ENCODE data around the gene TFF2.
A peak's percentile ranks its signal among the peaks of the same experiment; 100 is the strongest.

The TFF2 gene

DNA sequence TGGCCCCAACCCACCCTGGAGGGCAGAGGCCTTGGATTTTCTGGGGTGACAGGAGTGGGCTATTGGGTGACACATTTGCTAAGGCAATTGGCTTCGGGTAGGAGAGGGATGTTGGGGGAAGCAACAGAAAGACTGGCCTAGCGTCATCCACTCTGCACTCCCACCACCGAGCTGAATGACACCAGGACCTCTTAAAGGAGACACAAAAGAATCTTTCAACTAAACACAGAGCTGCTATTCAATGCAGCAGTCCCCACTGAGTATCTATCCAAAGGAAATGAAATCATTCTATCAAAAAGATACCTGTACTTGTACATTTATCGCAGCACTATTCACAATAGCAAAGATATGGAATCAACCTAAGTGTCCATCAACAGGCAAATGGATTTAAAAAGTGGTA is 6.2 kb downstream of the TFF2 start:
- DNase-seq, result no peak

DNA sequence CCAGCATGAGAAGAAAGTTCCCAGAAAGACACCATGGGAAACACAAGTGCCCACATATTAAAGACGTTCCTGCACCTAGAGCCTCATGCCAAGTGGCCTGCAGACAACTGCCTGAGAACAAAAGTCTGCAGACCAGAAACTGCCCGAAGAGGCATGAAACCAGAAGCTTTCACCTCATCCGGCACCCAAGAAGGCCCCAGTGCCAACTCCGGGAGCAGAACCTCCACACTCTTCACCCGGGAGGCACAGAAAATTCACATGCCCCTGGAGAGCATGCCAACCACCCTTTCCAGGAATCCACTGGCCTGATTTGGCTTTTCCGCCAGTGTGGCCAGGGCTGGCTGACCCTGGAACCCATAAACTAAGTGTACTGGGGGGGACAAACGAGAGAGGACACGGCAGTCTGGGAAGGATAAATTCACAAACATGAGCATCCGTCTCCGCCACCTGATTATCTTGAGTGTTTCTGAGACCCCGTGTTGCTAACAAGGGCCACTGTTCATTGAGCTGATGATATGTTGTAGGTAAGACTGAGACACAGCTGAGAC is 6.8 kb downstream of the TFF2 start:
- no peak for DNase-seq

GRCh38 chr21:42343556-42343955 is 7.2 kb downstream of the TFF2 start:
- no peak for DNase-seq

DNA sequence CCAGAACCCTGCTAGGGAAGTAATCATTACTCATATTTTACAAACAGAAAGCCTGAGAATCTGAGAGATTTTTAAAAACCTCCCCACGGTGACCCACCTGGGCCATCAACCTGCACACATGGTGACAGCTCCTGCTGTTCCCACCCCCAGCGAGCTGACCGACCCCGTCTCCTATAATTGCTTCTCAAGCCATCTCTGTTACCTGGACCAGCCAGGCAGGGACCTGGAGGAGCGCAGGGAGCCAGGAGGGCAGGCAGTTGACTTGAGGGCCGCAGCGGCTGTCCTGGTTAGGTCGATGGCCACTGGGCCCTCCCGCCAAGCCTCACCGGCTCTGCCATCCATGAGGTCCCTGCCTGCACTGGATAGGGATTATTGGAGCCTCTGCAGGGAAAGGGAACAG is 7.7 kb downstream of the TFF2 start:
- no peak for DNase-seq

DNA sequence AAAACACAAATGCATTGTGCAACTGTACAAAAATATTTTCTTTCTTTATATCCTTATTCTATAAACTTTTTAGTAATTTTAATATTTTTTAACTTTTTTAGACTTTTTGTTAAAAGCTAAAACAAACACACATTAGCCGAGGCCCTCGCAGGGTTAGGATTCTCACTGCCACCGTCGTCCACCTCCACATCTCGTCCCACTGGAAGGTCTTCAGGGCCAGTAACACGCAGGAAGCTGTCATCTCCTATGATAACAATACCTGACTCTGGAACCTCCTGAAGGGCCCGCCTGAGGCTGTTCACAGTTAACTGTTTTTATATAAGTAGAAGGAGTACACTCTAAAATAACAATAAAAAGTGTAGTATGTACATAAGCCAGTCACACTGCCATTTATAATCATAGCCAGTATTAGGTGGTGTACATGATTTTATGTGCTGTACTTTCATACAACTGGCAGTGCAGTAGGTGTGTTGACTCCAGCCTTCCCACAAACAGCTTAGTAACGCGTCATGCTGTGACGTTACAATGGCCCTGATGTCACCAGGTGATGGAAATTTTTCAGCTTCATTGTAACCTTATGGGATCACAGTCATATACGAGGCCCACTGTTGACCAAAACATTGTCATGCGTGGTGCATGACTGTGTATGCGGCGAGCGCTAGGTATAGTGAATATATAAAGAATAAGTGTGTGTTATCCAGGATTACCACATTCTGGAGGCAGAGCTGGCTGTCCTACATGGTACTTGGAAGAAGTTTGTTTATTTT is 8.8 kb downstream of the TFF2 start:
- no peak for DNase-seq

DNA sequence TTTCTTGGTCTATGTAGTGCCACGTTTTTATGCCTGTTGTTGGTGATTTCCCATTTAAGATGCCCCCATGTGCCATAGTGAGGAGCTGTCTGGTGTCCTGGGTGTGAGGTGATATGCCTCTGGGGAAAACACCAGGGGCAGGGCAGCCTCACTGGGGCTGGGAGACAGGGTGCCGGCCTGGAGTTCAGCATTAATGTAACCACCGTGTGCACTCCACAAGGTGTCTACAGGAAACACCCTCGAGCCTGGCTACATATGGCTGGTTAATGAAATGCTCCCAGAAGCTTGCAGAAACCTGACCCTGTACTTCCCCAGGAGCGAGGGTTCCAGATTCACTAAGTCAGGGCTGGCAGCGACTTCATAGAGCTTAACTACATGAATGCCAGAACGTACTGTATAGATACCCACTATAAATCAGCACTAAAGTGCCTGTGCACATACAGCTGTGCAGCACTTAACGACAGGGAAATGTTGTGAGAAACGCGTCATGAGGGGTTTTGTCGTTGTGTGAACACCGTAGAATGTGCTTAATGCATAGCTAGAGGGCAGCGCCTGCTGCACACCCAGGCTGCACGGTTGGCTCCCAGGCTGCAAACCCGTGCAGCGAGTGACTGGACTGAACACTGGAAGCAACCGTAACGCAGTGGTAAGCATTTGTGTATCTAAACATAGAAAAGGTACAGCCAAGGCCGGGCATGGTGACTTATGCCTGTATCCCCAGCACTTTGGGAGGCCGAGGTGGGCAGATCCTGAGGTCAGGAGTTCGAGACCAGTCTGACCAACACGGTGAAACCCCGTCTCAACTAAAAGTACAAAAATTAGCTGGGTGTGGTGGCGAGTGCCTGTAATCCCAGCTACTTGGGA is 10.4 kb downstream of the TFF2 start:
- DNase-seq, result no peak

- DNase-seq, result no peak
These were observed 11.8 kb downstream of the TFF2 start for GRCh38 chr21:42338729-42339715.

DNA sequence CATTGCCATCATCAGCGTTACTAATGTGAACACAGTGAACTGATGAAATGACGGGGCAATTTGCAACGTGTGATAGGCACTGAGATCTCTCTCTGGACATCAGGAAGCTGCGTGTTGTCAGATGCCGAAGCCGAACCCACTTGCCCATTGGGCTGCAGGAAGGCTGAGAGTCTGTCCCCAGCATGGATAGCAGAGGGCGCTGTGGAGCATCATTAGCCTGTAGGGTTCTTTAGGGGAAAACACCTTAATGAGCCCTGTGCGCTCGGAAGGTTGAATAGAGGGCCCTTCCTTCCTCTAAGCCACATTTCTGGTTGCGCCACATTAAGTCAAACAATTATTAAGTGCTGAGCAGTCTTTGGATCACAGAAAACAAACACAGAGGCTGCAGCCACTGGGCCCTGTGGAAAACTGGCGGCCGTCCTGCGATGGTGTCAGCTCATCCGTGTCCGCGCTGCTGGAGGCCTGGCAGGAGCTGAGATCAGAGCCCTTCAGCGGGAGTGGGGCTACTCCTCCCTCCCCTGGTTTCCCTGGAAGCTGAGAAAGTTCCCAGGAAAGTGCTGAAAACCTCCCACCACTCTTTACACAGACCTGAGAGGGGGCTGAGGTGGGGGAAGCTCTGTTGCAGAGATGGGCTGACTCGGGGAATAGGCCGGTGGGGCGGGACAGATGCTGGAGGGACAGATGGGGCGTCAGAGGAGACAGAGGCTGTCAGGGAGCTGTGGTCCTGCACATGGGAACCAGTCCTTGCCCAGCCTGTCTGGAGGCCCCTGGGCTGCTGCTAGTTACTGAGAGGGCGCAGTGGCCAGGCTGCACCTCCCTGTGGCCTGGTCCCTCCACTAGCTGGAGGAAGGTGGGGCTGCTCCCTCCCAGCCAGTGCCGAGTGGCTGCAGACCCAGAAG is 12.7 kb downstream of the TFF2 start:
- DNase-seq, result peak; percentile 70 to 83 (median 78)

DNA sequence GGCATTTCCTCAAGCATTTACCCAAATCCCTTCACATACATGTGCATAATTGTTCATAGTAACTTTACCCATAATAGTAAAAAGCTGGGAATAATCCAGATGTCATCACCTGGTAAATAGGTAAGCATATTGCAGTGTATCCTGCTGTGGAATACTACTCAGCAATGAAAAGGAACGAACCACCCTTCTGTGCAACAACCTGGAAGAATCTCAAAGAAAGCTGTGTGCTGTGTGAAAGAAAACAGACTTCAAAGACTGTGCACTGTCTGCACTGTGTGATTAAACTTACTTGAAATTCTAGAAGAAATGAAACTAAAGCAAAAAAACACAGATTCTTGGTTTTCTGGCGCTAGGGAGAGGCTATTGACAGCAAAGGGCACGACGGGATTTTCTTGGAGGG is 13.5 kb downstream of the TFF2 start:
- no peak for DNase-seq

GRCh38 chr21:42336054-42336453 is 14.7 kb downstream of the TFF2 start:
- DNase-seq, result no peak

- no peak for DNase-seq
These were observed 18.1 kb downstream of the TFF2 start for GRCh38 chr21:42332557-42333317.

- DNase-seq, result no peak
These were observed 19.1 kb downstream of the TFF2 start for GRCh38 chr21:42331660-42332059.

DNA sequence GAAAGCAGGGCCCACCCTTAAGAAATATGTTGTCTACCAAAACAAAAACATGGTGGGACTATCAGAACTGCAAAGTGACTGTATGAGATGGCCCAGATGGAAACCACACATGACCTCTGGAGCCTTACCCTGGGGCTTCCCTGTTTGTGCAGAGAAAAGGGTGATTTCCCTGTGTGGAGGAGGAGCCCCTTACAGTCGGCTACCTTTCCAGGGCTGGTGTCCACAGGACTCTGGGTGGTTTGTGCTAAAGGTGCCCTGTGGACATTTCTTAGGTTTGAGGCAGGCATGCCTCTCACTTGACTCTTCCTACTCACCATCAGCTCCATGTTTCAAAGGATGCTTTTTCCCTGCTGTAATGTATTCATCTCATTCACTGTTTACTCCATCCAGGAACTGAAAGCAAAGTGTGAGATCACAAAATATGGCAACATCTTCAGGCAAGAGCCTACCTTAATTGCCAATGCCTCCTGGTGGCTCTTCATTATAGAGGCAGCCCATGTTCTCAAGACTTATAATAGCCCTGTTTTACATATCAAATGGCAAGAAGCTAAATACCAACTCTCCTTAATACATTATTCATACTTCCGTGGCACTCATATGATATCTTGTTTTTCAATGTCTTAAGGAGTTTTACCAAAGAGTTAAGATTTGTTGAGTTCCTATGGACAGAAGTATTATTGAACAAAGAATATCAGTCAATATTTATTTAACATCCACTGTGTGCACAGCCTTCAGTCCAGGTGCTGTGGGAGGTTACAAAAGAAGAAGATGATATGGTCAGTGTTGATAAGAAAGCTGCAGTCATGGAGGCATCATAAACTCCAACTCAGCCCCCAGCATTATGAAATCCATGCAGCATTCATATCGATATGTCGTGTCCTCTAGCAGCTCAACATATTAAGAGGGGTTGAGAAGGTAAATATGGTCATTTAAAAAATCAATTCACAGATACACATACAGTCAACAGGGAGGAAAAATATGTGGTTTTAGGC is 20.1 kb downstream of the TFF2 start:
- no peak for DNase-seq

DNA sequence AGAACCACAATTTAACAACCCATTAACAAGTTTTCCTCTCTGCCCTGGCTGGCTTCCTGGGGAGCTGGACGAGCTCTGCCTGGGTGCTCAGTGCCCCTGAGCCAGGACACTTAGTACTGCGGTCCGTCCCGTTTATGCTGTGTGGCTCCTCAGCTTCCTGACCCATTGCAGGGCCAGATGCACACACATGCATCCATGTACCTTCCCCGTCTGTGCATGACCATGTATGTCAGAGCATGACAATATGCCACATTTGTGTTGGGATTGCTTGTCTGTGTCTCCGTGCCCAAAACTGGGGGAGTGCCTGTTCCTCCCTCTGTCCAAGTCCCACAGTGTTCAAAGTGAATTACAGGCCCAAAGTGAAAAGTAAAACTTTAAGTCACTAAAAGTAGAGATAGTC is 25.9 kb downstream of the TFF2 start:
- no peak for DNase-seq

GRCh38 chr21:42321845-42322244 is 28.9 kb downstream of the TFF2 start:
- no peak for DNase-seq

GRCh38 chr21:42321231-42321630 is 29.6 kb downstream of the TFF2 start:
- no peak for DNase-seq

- no peak for DNase-seq
These were observed 30.0 kb downstream of the TFF2 start for GRCh38 chr21:42320791-42321190.

DNA sequence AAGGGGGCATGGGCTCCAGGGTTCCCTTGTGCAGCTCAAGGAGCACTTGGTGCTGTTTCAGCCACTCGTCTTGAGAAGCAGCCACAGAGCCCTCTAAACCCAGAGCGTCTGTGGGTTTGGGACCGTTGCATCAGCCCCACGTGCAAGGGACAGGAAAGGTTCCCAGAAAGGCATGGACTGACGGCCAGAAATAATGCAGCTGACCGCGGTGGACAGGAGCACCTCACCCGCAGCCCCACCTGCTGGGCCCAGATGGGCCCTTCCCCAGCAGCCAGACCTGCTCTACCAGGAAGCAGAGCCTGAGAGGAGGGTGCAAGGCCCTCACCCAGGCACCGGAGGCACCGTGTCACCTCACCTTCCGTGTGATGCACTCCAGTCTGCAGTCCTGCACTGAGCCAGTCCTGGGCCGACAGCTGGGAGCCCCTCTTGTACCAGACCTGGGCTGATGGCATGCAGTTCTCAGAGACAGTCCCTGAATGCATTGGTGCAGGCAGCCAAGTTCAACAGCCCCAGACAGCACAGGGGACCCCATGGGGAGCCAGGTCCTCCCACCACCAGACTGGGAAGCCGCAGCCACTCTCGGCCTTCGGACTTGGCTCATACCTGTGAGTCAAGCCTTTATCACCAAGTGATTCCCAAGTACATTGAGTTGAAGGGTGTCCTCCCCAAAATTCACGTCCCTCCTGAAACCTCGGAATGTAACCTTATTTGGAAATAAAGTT is 30.8 kb downstream of the TFF2 start:
- DNase-seq, result peak; percentile 33 to 55 (median 46)

GRCh38 chr21:42319376-42319775 is 31.4 kb downstream of the TFF2 start:
- peak; percentile 64 to 81 (median 75) for DNase-seq
